Measurements from ENCODE around the gene NRL.
"Not testable (repeated sequence)": the region's sequence is repeated elsewhere in the genome, so short reads cannot be mapped to it uniquely, and the experiment has no call there.

- TF ChIP-seq CTCF (IDR thresholded peaks at IDR 0.05); ZFX (IDR thresholded peaks at IDR 0.05; ENCODE audit: borderline replicate concordance): not testable (repeated sequence)
Observed at GRCh38 chr14:24035769-24036168, 79.0 kb downstream of the NRL start.

Data from 22Rv1 (cell line).